Cortex of kidney (tissue), 1 donor: ENCODE measurements around the gene SLC14A1.

Experiments used
- DNase-seq: peaks from one replicate; lab custom pipeline; 2025; lab: John Stamatoyannopoulos, UW

Gene SLC14A1

GRCh38 chr18:45801416-45802004 is 77.5 kb downstream of the SLC14A1 start:
- no peak for DNase-seq
